ENCODE results near the gene CD99L2.

DNA sequence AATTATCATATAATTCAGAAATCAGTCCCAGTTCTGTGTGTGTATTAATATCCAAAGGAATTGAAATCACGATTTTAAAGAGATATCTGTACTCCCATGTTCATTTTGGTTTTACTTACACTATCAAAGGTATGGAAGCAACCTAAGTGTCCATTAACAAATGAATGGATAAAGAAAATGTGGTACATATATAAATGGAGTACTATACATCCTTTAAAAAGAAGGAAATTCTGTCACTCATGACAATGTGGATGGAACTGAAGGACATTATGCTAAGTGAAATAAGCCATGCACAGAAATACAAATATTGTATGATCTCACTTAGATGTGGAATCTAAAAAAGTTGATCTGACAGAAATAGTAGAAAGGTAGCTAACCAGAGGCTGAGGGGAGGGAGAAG is 63.8 kb downstream of the CD99L2 start:
- TF ChIP-seq, protein P1, sequence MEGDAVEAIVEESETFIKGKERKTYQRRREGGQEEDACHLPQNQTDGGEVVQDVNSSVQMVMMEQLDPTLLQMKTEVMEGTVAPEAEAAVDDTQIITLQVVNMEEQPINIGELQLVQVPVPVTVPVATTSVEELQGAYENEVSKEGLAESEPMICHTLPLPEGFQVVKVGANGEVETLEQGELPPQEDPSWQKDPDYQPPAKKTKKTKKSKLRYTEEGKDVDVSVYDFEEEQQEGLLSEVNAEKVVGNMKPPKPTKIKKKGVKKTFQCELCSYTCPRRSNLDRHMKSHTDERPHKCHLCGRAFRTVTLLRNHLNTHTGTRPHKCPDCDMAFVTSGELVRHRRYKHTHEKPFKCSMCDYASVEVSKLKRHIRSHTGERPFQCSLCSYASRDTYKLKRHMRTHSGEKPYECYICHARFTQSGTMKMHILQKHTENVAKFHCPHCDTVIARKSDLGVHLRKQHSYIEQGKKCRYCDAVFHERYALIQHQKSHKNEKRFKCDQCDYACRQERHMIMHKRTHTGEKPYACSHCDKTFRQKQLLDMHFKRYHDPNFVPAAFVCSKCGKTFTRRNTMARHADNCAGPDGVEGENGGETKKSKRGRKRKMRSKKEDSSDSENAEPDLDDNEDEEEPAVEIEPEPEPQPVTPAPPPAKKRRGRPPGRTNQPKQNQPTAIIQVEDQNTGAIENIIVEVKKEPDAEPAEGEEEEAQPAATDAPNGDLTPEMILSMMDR (IDR thresholded peaks at IDR 0.05) = no peak
- TF ChIP-seq POLR2A (IDR thresholded peaks at IDR 0.05) = no peak
